ENCODE data around the gene EIF4E1B.
A peak's percentile ranks its signal among the peaks of the same experiment; 100 is the strongest.

EIF4E1B gene

GRCh38 chr5:176658007-176658599 is 27.6 kb downstream of the EIF4E1B start:
- in situ Hi-C loops (cut with MboI; ENCODE audit: low pct_unique_long_range_greater_than_20kb, low sequenced_read_pairs): loop anchor here (25.0 kb wide), 2 partner anchors 304 to 429 kb away; partner anchors contain the start of gene FGFR4
- peak; percentile 78 for DNase-seq

GRCh38 chr5:176658817-176659511 is 28.5 kb downstream of the EIF4E1B start:
- in situ Hi-C loops (cut with MboI; ENCODE audit: low pct_unique_long_range_greater_than_20kb, low sequenced_read_pairs): loop anchor here (25.0 kb wide), 2 partner anchors 303 to 428 kb away; partner anchors contain the start of gene FGFR4
- no peak for DNase-seq

- DNase-seq: no peak
- in situ Hi-C loops (cut with MboI; ENCODE audit: low pct_unique_long_range_greater_than_20kb, low sequenced_read_pairs): loop anchor here (25.0 kb wide), 2 partner anchors 303 to 428 kb away; partner anchors contain the start of gene FGFR4
Measured at GRCh38 chr5:176659512-176659839, 29.0 kb downstream of the EIF4E1B start.

GRCh38 chr5:176659860-176660461 is 29.5 kb downstream of the EIF4E1B start:
- in situ Hi-C loops (cut with MboI; ENCODE audit: low pct_unique_long_range_greater_than_20kb, low sequenced_read_pairs): loop anchor here (25.0 kb wide), 2 partner anchors 302 to 427 kb away; partner anchors contain the start of gene FGFR4
- no peak for DNase-seq

GRCh38 chr5:176660530-176660859 is 30.0 kb downstream of the EIF4E1B start:
- in situ Hi-C loops (cut with MboI; ENCODE audit: low pct_unique_long_range_greater_than_20kb, low sequenced_read_pairs): loop anchor here (25.0 kb wide), 2 partner anchors 302 to 427 kb away; partner anchors contain the start of gene FGFR4
- DNase-seq: no peak

- DNase-seq: peak; percentile 82
- in situ Hi-C loops (cut with MboI; ENCODE audit: low pct_unique_long_range_greater_than_20kb, low sequenced_read_pairs): loop anchor here (25.0 kb wide), 2 partner anchors 301 to 426 kb away; partner anchors contain the start of gene FGFR4
Measured at GRCh38 chr5:176660860-176661641, 30.6 kb downstream of the EIF4E1B start.

- in situ Hi-C loops (cut with MboI; ENCODE audit: low pct_unique_long_range_greater_than_20kb, low sequenced_read_pairs): loop anchor here (25.0 kb wide), 2 partner anchors 301 to 426 kb away; partner anchors contain the start of gene FGFR4
- no peak for DNase-seq
Measured at GRCh38 chr5:176661676-176662075, 31.2 kb downstream of the EIF4E1B start.

- in situ Hi-C loops (cut with MboI; ENCODE audit: low pct_unique_long_range_greater_than_20kb, low sequenced_read_pairs): loop anchor here (25.0 kb wide), 2 partner anchors 300 to 425 kb away; partner anchors contain the start of gene FGFR4
- no peak for DNase-seq
Measured at GRCh38 chr5:176662371-176663333, 32.2 kb downstream of the EIF4E1B start.

GRCh38 chr5:176663566-176663965 is 33.1 kb downstream of the EIF4E1B start:
- in situ Hi-C loops (cut with MboI; ENCODE audit: low pct_unique_long_range_greater_than_20kb, low sequenced_read_pairs): loop anchor here (25.0 kb wide), 2 partner anchors 299 to 424 kb away; partner anchors contain the start of gene FGFR4
- DNase-seq: no peak

GRCh38 chr5:176664479-176664878 is 34.0 kb downstream of the EIF4E1B start:
- in situ Hi-C loops (cut with MboI; ENCODE audit: low pct_unique_long_range_greater_than_20kb, low sequenced_read_pairs): loop anchor here (25.0 kb wide), 2 partner anchors 298 to 423 kb away; partner anchors contain the start of gene FGFR4

GRCh38 chr5:176664886-176665285 is 34.4 kb downstream of the EIF4E1B start:
- DNase-seq: no peak
- in situ Hi-C loops (cut with MboI; ENCODE audit: low pct_unique_long_range_greater_than_20kb, low sequenced_read_pairs): loop anchor here (25.0 kb wide), 2 partner anchors 297 to 422 kb away; partner anchors contain the start of gene FGFR4

More at GRCh38 chr5:176664479-176664878, 34.0 kb downstream of the EIF4E1B start:
- DNase-seq: no peak

GRCh38 chr5:176665517-176665916 is 35.0 kb downstream of the EIF4E1B start:
- in situ Hi-C loops (cut with MboI; ENCODE audit: low pct_unique_long_range_greater_than_20kb, low sequenced_read_pairs): loop anchor here (25.0 kb wide), 2 partner anchors 297 to 422 kb away; partner anchors contain the start of gene FGFR4
- no peak for DNase-seq

- in situ Hi-C loops (cut with MboI; ENCODE audit: low pct_unique_long_range_greater_than_20kb, low sequenced_read_pairs): loop anchor here (25.0 kb wide), 2 partner anchors 295 to 420 kb away; partner anchors contain the start of gene FGFR4
- DNase-seq: no peak
Measured at GRCh38 chr5:176667637-176668036, 37.2 kb downstream of the EIF4E1B start.

GRCh38 chr5:176670449-176670848 is 40.0 kb downstream of the EIF4E1B start:
- in situ Hi-C loops (cut with MboI; ENCODE audit: low pct_unique_long_range_greater_than_20kb, low sequenced_read_pairs): loop anchor here (25.0 kb wide), 2 partner anchors 292 to 417 kb away; partner anchors contain the start of gene FGFR4
- no peak for DNase-seq

- in situ Hi-C loops (cut with MboI; ENCODE audit: low pct_unique_long_range_greater_than_20kb, low sequenced_read_pairs): loop anchor here (25.0 kb wide), 2 partner anchors 291 to 416 kb away; partner anchors contain the start of gene FGFR4
Measured at GRCh38 chr5:176671399-176671798, 40.9 kb downstream of the EIF4E1B start.

GRCh38 chr5:176671890-176672747 is 41.6 kb downstream of the EIF4E1B start:
- DNase-seq: no peak
- in situ Hi-C loops (cut with MboI; ENCODE audit: low pct_unique_long_range_greater_than_20kb, low sequenced_read_pairs): loop anchor here (25.0 kb wide), 2 partner anchors 290 to 415 kb away; partner anchors contain the start of gene FGFR4

More at GRCh38 chr5:176671399-176671798, 40.9 kb downstream of the EIF4E1B start:
- DNase-seq: no peak

Data from KBM-7 (cell line).